Activated T-helper 9 cell treated with anti-CD3 and anti-CD28 coated beads, Interleukin-2, amount 50 U/mL, for 16 hours (primary cell): ENCODE measurements around the gene STON1.
"Not testable (repeated sequence)": the region's sequence is repeated elsewhere in the genome, so short reads cannot be mapped to it uniquely, and the experiment has no call there.

ENCODE experiments used
- DNase-seq: peaks from one replicate; pipeline ENCODE4 v3.0.0-alpha.2; 2020; ENCODE audit warnings: low read depth

Gene STON1

GRCh38 chr2:48527226-48527885, 2.6 kb upstream of the STON1 start:
- no peak for DNase-seq

- no peak for DNase-seq
These were observed 1.5 kb upstream of the STON1 start for GRCh38 chr2:48528431-48528830.

GRCh38 chr2:48529194-48529593, 760 bp upstream of the STON1 start:
- DNase-seq, result no peak

- no peak for DNase-seq
These were observed 300 bp upstream of the STON1 start for GRCh38 chr2:48529676-48530032.

- DNase-seq, result no peak
These were observed 1.2 kb downstream of the STON1 start for GRCh38 chr2:48531141-48531648.

- DNase-seq, result no peak
These were observed 2.2 kb downstream of the STON1 start for GRCh38 chr2:48532174-48532573.

GRCh38 chr2:48532824-48533223, 2.9 kb downstream of the STON1 start:
- no peak for DNase-seq

- no peak for DNase-seq
These were observed 4.8 kb downstream of the STON1 start for GRCh38 chr2:48534781-48535180.

GRCh38 chr2:48540237-48540935, 10.4 kb downstream of the STON1 start:
- no peak for DNase-seq

- DNase-seq, result no peak
These were observed 11.9 kb downstream of the STON1 start for GRCh38 chr2:48541666-48542389.

GRCh38 chr2:48543895-48544294, 13.9 kb downstream of the STON1 start:
- no peak for DNase-seq

- DNase-seq, result no peak
These were observed 15.3 kb downstream of the STON1 start for GRCh38 chr2:48545244-48545643.

GRCh38 chr2:48548840-48549239, 18.9 kb downstream of the STON1 start:
- no peak for DNase-seq

GRCh38 chr2:48549972-48550371, 20.0 kb downstream of the STON1 start:
- DNase-seq, result no peak

GRCh38 chr2:48551548-48551947, 21.6 kb downstream of the STON1 start:
- DNase-seq, result no peak

GRCh38 chr2:48555071-48555470, 25.1 kb downstream of the STON1 start:
- not testable (repeated sequence) for DNase-seq

GRCh38 chr2:48558456-48558855, 28.5 kb downstream of the STON1 start:
- DNase-seq, result no peak

- no peak for DNase-seq
These were observed 30.7 kb downstream of the STON1 start for GRCh38 chr2:48560546-48561209.

GRCh38 chr2:48562281-48562680, 32.3 kb downstream of the STON1 start:
- DNase-seq, result no peak

- no peak for DNase-seq
These were observed 36.8 kb downstream of the STON1 start for GRCh38 chr2:48566592-48567310.

GRCh38 chr2:48567671-48568070, 37.7 kb downstream of the STON1 start:
- DNase-seq, result no peak

GRCh38 chr2:48568547-48568946, 38.6 kb downstream of the STON1 start:
- no peak for DNase-seq
